Activated CD8-positive, alpha-beta memory T cell treated with anti-CD3 and anti-CD28 coated beads for 48 hours (primary cell): ENCODE results near the gene SAA2.
"Not testable (repeated sequence)": the region's sequence is repeated elsewhere in the genome, so short reads cannot be mapped to it uniquely, and the experiment has no call there.

ENCODE experiments used
- DNase-seq, 3 experiments: peaks; one replicate each; pipeline ENCODE4 v3.0.0-alpha.2; 2020; ENCODE audit warnings: low read depth in 2 of 3, low spot score in 2 of 3

The SAA2 gene

DNA sequence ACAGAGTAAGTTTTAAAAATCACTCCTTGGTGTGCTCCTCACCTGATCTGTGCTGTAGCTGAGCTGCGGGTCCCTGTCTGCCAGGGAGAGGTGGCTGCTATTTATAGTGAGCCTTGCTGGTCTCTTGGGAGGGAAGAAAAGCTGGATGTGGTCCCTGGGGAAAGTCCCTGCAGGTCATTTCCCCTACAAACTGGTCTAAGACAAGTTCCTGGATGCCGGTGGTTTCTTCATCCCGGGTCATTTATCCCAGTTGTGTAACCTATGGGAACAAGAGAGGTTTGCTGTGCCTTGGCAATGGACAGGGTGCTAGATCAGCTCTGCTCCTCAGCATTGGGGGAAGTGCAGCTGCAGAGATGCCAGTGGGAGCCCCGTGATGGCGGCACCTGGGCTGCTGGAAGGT, at the start of gene SAA2:
Gene SAA2, minus strand, starts transcription at position 108 of the 400 bp plus-strand sequence. CDS start 657 bp downstream, outside the sequence.
- no peak for DNase-seq

GRCh38 chr11:18295316-18295715, 46.8 kb upstream of the SAA2 start:
- no peak for DNase-seq

- no peak for DNase-seq
Measured at GRCh38 chr11:18294862-18295261, 46.4 kb upstream of the SAA2 start.

GRCh38 chr11:18288911-18289310, 40.4 kb upstream of the SAA2 start:
- no peak for DNase-seq

DNA sequence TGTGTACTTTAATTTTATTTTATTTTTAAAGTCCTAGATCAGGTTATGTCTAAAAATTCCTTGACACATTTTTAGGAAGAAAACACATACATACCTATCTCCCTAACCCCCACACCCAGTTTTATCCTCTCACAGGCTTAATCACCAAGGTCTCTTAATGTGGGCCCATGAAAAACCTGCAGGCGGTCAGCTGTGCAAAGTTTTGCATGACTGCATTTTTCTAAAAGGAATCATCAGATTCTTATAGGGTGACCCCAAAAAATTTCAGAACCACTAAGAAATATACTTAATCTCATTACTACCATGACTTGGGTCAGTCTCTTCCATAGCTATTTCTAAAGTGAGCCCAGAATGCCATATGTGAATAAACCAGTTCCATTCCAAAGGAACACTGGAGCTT, 37.4 kb upstream of the SAA2 start:
- DNase-seq: no peak

GRCh38 chr11:18282626-18283025, 34.2 kb upstream of the SAA2 start:
- DNase-seq: no peak

DNA sequence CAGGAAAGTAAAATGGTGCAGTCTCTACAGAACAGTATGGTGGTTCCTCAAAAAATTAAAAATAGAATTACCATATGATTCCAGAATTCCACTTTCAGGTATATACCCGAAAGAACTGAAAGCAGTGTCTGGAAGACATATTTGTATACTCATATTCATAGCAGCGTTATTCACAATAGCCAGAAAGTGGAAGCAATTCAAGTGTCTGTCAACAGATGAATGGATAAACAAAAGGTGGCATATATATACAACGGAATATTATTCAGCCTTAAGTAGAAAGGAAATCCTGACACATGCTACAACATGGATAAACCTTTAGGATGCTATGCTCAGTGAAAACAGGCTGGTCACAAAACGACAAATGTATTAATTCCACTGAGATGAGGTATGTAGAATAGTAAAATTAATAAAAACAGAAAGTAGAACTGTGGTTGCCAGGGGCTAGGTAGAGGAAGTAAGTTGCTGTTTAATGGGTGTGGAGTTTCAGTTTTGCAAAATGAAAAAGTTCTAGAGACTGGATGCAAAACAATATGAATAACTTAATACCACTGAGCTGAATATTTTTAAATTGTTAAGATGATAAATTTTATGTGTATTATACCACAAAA, 32.1 kb upstream of the SAA2 start:
- no peak for DNase-seq

- DNase-seq: no peak
Measured at GRCh38 chr11:18277565-18278271, 29.2 kb upstream of the SAA2 start.

DNA sequence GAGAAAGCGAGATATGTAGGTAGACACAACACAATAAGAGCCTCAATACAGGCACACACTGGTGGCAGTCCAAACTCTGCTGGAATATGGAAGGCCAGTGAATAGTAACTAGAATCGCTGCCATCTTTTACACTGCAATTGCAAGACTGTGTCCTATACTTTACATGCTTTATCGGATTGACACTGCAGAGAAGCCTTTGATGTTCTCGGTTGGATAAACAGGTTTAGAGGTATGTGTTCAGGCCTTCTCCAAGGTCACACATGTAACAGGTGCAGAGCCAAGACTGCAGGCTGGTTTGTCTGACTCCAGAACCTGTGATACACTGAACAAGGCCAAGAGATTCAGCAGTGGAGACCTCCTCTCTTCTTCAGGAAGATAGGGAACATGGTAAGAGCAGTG, 22.7 kb upstream of the SAA2 start:
- DNase-seq: no peak

DNA sequence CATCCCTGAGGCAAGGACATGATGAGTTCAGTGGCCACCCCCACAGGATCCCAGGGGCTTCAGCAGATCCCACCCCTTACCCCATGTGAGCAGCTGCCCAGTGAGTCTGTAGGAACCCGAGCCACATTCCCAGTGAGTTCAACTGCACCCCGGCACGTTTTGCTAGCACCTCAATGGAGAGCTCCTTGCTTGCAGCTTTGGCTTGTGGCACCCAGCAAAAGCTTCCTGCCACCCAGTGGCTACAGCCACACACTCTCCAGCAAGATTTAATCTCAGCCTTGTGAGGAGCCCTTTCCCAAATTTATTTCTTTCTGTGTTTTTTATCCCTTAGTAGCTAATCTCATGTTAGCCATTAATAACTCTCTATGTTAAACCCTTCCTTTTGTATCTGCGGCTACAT, 21.6 kb upstream of the SAA2 start:
- DNase-seq: no peak

DNA sequence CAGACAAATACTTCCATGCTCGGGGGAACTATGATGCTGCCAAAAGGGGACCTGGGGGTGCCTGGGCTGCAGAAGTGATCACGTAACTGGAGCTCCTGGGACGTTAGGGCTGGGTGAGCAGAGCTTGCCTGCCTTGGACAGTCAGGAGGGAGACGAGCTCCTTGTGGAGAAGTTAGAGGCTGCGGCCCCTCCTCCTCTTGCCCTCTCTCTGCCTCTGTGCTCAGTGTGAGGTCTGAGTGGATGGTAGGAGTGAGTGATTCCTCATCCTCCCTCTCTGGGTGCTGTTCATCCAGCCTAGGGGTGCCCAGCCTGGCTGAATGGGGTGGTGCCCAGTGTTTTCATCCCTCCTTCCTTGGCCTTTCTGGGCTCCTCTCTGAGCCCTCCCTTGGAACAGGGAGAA, 20.8 kb upstream of the SAA2 start:
- DNase-seq: not testable (repeated sequence)

GRCh38 chr11:18267335-18268133, 19.1 kb upstream of the SAA2 start:
- DNase-seq: not testable (repeated sequence)

DNA sequence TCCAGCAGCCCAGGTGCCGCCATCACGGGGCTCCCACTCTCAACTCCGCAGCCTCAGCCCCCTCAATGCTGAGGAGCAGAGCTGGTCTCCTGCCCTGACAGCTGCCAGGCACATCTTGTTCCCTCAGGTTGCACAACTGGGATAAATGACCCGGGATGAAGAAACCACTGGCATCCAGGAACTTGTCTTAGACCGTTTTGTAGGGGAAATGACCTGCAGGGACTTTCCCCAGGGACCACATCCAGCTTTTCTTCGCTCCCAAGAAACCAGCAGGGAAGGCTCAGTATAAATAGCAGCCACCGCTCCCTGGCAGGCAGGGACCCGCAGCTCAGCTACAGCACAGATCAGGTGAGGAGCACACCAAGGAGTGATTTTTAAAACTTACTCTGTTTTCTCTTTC, 17.5 kb upstream of the SAA2 start, which contains the start of gene SAA1:
Gene SAA1, plus strand, starts transcription at position 316 of the 400 bp plus-strand sequence. CDS start 624 bp downstream, outside the sequence.
- DNase-seq: no peak

- DNase-seq: no peak
Measured at GRCh38 chr11:18264677-18265555, 16.4 kb upstream of the SAA2 start.

GRCh38 chr11:18264035-18264434, 15.6 kb upstream of the SAA2 start:
- no peak for DNase-seq

DNA sequence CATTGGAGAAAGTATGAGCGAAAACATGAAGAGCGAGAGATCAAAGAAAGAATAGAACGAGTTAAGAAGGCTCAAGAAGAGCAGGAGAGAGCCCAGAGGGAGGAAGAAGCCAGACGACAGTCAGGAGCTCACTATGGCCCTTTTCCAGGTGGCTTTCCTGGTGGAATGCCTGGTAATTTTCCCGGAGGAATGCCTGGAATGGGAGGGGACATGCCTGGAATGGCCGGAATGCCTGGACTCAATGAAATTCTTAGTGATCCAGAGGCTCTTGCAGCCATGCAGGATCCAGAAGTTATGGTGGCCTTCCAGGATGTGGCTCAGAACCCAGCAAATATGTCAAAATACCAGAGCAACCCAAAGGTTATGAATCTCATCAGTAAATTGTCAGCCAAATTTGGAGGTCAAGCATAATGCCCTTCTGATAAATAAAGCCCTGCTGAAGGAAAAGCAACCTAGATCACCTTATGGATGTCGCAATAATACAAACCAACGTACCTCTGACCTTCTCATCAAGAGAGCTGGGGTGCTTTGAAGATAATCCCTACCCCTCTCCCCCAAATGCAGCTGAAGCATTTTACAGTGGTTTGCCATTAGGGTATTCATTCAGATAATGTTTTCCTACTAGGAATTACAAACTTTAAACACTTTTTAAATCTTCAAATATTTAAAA, 14.3 kb upstream of the SAA2 start:
- not testable (repeated sequence) for DNase-seq

DNA sequence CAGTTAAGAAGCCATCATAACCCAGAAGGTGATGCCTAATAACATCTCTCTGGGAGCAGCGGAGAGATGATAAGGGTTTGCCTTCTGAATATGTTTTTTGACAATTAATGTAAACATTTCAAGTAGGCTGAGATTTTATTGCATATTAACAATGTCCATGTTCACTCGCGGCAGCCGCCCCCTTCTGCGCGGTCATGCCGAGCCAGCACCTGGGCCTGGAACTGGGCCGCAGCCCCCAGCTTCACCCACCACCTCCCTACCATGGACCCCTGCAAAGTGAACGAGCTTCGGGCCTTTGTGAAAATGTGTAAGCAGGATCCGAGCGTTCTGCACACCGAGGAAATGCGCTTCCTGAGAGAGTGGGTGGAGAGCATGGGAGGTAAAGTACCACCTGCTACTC, 13.3 kb upstream of the SAA2 start:
- no peak for DNase-seq

- DNase-seq: no peak
Measured at GRCh38 chr11:18259259-18259658, 10.8 kb upstream of the SAA2 start.

GRCh38 chr11:18254781-18255361, 6.4 kb upstream of the SAA2 start:
- DNase-seq: no peak

GRCh38 chr11:18253778-18254338, 5.4 kb upstream of the SAA2 start:
- no peak for DNase-seq
